MCF 10A (cell line): ENCODE measurements around the gene TC2N. TPM values are rescaled to one million over a fixed set of nuclear protein-coding genes. Genes with fewer than 3 reads are reported as not detected.
A peak's percentile ranks its signal among the peaks of the same experiment; 100 is the strongest.

Source experiments
- Bru-seq: library from RNA; stranded (reverse); fragments of 400-500 nt; gene quantifications from one replicate; lab custom pipeline; 2021; lab: Mats Ljungman, UMichigan
- BruChase-seq, 2 experiments: library from RNA; stranded (reverse); fragments of 400-500 nt; gene quantifications; one replicate each; lab custom pipeline; 2021; lab: Mats Ljungman, UMichigan
- BruUV-seq: library from RNA; stranded (reverse); fragments of 400-500 nt; replicated peaks from 2 replicates; lab custom pipeline; 2021; lab: Mats Ljungman, UMichigan
- CTCF ChIA-PET: fragments of 300-600 bp; sonication (Branson Sonifier 250); formaldehyde crosslinking; extraction: SDS; loops from one replicate; lab custom pipeline; 2021; ENCODE audit warnings: antibody characterized with exemption, inconsistent platforms; lab: Yijun Ruan, JAX
- POLR2A ChIA-PET: fragments of 300-600, 350-650 bp; sonication (Branson Sonifier 250); formaldehyde crosslinking; extraction: SDS; loops from one replicate; lab custom pipeline; 2020; ENCODE audit warnings: antibody characterized with exemption, inconsistent platforms; lab: Yijun Ruan, JAX
- DNase-seq: peaks from one replicate; pipeline ENCODE4 v3.0.0-alpha.2; 2018; ENCODE audit not compliant: unreplicated experiment
- H3K27ac Mint-ChIP-seq: one replicate; pipeline ENCODE4 v1.8.0; 2022; ENCODE audit warnings: mild to moderate bottlenecking, low read depth, mixed read lengths; ENCODE audit not compliant: unreplicated experiment
- H3K27me3 Mint-ChIP-seq: one replicate; pipeline ENCODE4 v1.8.0; 2022; ENCODE audit warnings: mixed read lengths; ENCODE audit not compliant: insufficient read depth, unreplicated experiment
- H3K36me3 Mint-ChIP-seq: one replicate; pipeline ENCODE4 v1.8.0; 2022; ENCODE audit warnings: mild to moderate bottlenecking, moderate library complexity, mixed read lengths; ENCODE audit not compliant: insufficient read depth, unreplicated experiment
- H3K4me1 Mint-ChIP-seq: one replicate; pipeline ENCODE4 v1.8.0; 2022; ENCODE audit warnings: mixed read lengths; ENCODE audit not compliant: insufficient read depth, unreplicated experiment
- H3K4me3 Mint-ChIP-seq: one replicate; pipeline ENCODE4 v1.8.0; 2022; ENCODE audit warnings: mild to moderate bottlenecking, moderate library complexity, mixed read lengths; ENCODE audit not compliant: unreplicated experiment
- H3K9me3 Mint-ChIP-seq: one replicate; pipeline ENCODE4 v1.8.0; 2022; ENCODE audit warnings: mixed read lengths; ENCODE audit not compliant: unreplicated experiment
- intact Hi-C: fragments of 100-400 bp; cut with micrococcal nuclease; formaldehyde crosslinking; loops from 2 replicates; pipeline ENCODE4 v1.14.1; 2022
- long read RNA-seq: library from polyadenylated mRNA; stranded (forward); transcript quantifications from one replicate; pipeline ENCODE4 v2.0.0, GENCODE V29; 2022
- total RNA-seq: library from RNA; stranded (reverse); gene quantifications from 2 replicates; pipeline ENCODE4 v1.2.3, GENCODE V29; 2022
- TF ChIP-seq, protein P1 (sequence below): fragments of 200-600 bp; IDR thresholded peaks from one replicate; pipeline ENCODE4 v1.8.0; 2022; ENCODE audit warnings: antibody characterized with exemption, mild to moderate bottlenecking; ENCODE audit not compliant: unreplicated experiment

Gene TC2N
- total RNA-seq = 11.8 and 12.6 TPM in 2 replicates
- percentile 46 among the genes with signal in this experiment for Bru-seq, nascent RNA
- BruChase-seq, experiment 1, labeled RNA remaining after a 6-hour chase = percentile 49 among the genes with signal in this experiment
- BruChase-seq, experiment 2, labeled RNA remaining after a 2-hour chase = percentile 47 among the genes with signal in this experiment
- long read RNA-seq, full-length matches to known transcripts = 7 of 14 reads
- long read RNA-seq, partial matches to known transcripts = 1 of 14 reads
- long read RNA-seq, other reads (novel, unspliced or antisense) = 6 of 14 reads

GRCh38 chr14:91867316-91867988, at the start of gene TC2N:
TC2N (minus strand) TSS chr14:91867536; CDS start chr14:91813769, 53,767 bp downstream.
- POLR2A ChIA-PET = no interaction called here
- no TSS peak for BruUV-seq
- Mint-ChIP-seq H3K27ac (no peak within 1 kb of the TSS), H3K4me1 (peaks cover 18% of the 10 kb centered on the region), H3K4me3 (no peak within 1 kb of the TSS), H3K9me3 (no peaks in the 10 kb centered on the region), H3K27me3 (no peaks in the 10 kb centered on the region), H3K36me3 (no peaks in the 10 kb centered on the region)
- no peak for DNase-seq
- CTCF ChIA-PET = interaction anchor here (0.7 kb wide), 1 partner anchor 13 kb away, joined by 3 read pairs; no protein-coding TSS in a partner anchor
- intact Hi-C loops = no loop called here
- TF ChIP-seq, protein P1, sequence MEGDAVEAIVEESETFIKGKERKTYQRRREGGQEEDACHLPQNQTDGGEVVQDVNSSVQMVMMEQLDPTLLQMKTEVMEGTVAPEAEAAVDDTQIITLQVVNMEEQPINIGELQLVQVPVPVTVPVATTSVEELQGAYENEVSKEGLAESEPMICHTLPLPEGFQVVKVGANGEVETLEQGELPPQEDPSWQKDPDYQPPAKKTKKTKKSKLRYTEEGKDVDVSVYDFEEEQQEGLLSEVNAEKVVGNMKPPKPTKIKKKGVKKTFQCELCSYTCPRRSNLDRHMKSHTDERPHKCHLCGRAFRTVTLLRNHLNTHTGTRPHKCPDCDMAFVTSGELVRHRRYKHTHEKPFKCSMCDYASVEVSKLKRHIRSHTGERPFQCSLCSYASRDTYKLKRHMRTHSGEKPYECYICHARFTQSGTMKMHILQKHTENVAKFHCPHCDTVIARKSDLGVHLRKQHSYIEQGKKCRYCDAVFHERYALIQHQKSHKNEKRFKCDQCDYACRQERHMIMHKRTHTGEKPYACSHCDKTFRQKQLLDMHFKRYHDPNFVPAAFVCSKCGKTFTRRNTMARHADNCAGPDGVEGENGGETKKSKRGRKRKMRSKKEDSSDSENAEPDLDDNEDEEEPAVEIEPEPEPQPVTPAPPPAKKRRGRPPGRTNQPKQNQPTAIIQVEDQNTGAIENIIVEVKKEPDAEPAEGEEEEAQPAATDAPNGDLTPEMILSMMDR = no peak

- Mint-ChIP-seq H3K27me3 (no peaks in the 10 kb centered on the region), H3K4me1 (no peaks in the 10 kb centered on the region), H3K9me3 (no peaks in the 10 kb centered on the region), H3K36me3 (no peaks in the 10 kb centered on the region), H3K4me3 (no peak overlapping the region), H3K27ac (no peak overlapping the region)
- ChIA-PET POLR2A (interaction anchor here (0.8 to 1.0 kb wide), 2 partner anchors 85 to 250 kb away, joined by 3 read pairs; no protein-coding TSS in a partner anchor), CTCF (interaction anchor here (0.7 to 6.7 kb wide), 11 partner anchors 10 to 494 kb away, joined by 3 to 87 read pairs (median 5); no protein-coding TSS in a partner anchor)
- peak; percentile 45 for DNase-seq
- intact Hi-C loops = no loop called here
- BruUV-seq = no TSS peak
- TF ChIP-seq, protein P1 = no peak
Observed at GRCh38 chr14:91912035-91912434, 44.7 kb upstream of the TC2N start.

DNA sequence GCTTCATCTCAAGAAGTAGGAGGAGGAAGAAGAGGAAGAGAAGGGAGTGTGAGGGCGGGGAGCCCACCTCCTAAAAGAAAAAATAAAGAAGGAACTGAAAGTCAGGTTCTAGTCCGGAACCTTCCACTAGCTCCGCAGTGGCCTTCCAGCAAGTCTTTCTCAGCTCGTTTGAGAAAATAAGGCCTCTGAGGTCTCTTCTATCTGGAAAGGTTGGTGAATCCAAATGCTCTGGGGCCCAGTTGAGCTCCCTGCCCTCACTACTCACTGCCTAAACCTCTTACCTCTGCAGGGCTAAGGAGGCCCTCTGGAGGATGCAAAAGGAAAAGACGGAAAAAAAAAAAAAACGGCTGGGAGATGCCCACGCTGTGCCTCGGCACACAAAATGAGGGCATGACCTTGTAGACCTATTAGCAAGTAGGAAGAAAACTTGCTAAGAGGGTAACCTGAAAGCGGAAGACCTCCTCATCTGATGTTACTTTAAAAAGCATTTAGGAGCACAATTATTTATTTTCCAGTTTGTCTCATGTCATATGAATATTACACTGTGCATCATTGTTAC, 44.2 kb upstream of the TC2N start:
- Mint-ChIP-seq H3K4me3 (no peak overlapping the region), H3K36me3 (no peaks in the 10 kb centered on the region), H3K9me3 (no peaks in the 10 kb centered on the region), H3K4me1 (no peaks in the 10 kb centered on the region), H3K27ac (peak overlapping the region; percentile 39), H3K27me3 (no peaks in the 10 kb centered on the region)
- DNase-seq = peak; percentile 78
- POLR2A ChIA-PET = interaction anchor here (1.0 kb wide), 2 partner anchors 85 to 260 kb away, joined by 3 to 6 read pairs; no protein-coding TSS in a partner anchor
- TF ChIP-seq, protein P1 = peak; percentile 64
- BruUV-seq = no TSS peak
- intact Hi-C loops = loop anchor here (1.0 kb wide), 1 partner anchor 260 kb away; no protein-coding TSS in a partner anchor
- CTCF ChIA-PET = interaction anchor here (0.6 to 6.7 kb wide), 32 partner anchors 10 to 797 kb away, joined by 3 to 87 read pairs (median 4); no protein-coding TSS in a partner anchor
